Upper lobe of left lung (tissue), 4 donors: Measurements from ENCODE around the gene UXS1.

Experiments used
- EP300 ChIP-seq, 4 donors: sonication (generic); formaldehyde crosslinking; IDR thresholded peaks; one replicate each; pipeline ENCODE4 v1.5.1; 2017; ENCODE audit warnings: antibody characterized with exemption in 4 of 4, control low read depth in 2 of 4
- POLR2A ChIP-seq, 4 donors: fragments of 450-650 bp; IDR thresholded peaks; one replicate each; pipeline ENCODE4 v1.5.1; 2016 to 2017; ENCODE audit warnings: antibody characterized with exemption in 4 of 4, mild to moderate bottlenecking in 2 of 4
- POLR2AphosphoS5 ChIP-seq, 2 donors: sonication (generic); formaldehyde crosslinking; IDR thresholded peaks; one replicate each; pipeline ENCODE4 v1.5.1; 2017; ENCODE audit warnings: antibody characterized with exemption in 2 of 2
- TF ChIP-seq, protein P1 (sequence below), 6 experiments: fragments of 450-650 bp in 4 of 6; fragments of 200-600 bp in 2 of 6; sonication (generic) in 2 of 6; IDR thresholded peaks; one replicate each; pipeline ENCODE4 v1.5.1; 2016 to 2019; ENCODE audit warnings: antibody characterized with exemption in 6 of 6

- TF ChIP-seq POLR2A (IDR thresholded peaks at IDR 0.05) (no peak), EP300 (IDR thresholded peaks at IDR 0.05) (no peak), POLR2AphosphoS5 (IDR thresholded peaks at IDR 0.05) (no peak)
- TF ChIP-seq, protein P1, sequence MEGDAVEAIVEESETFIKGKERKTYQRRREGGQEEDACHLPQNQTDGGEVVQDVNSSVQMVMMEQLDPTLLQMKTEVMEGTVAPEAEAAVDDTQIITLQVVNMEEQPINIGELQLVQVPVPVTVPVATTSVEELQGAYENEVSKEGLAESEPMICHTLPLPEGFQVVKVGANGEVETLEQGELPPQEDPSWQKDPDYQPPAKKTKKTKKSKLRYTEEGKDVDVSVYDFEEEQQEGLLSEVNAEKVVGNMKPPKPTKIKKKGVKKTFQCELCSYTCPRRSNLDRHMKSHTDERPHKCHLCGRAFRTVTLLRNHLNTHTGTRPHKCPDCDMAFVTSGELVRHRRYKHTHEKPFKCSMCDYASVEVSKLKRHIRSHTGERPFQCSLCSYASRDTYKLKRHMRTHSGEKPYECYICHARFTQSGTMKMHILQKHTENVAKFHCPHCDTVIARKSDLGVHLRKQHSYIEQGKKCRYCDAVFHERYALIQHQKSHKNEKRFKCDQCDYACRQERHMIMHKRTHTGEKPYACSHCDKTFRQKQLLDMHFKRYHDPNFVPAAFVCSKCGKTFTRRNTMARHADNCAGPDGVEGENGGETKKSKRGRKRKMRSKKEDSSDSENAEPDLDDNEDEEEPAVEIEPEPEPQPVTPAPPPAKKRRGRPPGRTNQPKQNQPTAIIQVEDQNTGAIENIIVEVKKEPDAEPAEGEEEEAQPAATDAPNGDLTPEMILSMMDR (IDR thresholded peaks at IDR 0.05), result no peak
Measured at GRCh38 chr2:106223347-106223746, 29.2 kb upstream of the UXS1 start.
